ENCODE data around the gene HSD3B2. TPM values are rescaled to one million over a fixed set of nuclear protein-coding genes. Genes with fewer than 3 reads are reported as not detected.

HSD3B2 gene
- total RNA-seq, 4 donors from 2014 or later: 3.9 TPM; not detected in 3

GRCh38 chr1:119470377-119470776 is 55.4 kb downstream of the HSD3B2 start:
- no peak overlapping the region for H3K27ac ChIP-seq
- DNase-seq (ENCODE audit: low spot score in 2 of 2): no peak
- no peaks in the 10 kb centered on the region for H3K4me1 ChIP-seq
- 91 to 96% methylated on average over 3 of the region's 3 CpGs for WGBS, 2 donors
- no peaks in the 10 kb centered on the region for H3K27me3 ChIP-seq
- H3K36me3 ChIP-seq: no peaks in the 10 kb centered on the region
- TF ChIP-seq CTCF (IDR thresholded peaks at IDR 0.05) (no peak), EP300 (IDR thresholded peaks at IDR 0.05) (no peak), POLR2A (IDR thresholded peaks at IDR 0.05) (no peak)
- H3K4me3 ChIP-seq: no peak overlapping the region
- no peaks in the 10 kb centered on the region for H3K9me3 ChIP-seq

- Histone ChIP-seq H3K4me3 (no peak overlapping the region), H3K4me1 (no peaks in the 10 kb centered on the region), H3K9me3 (no peaks in the 10 kb centered on the region), H3K27ac (no peak overlapping the region), H3K36me3 (no peaks in the 10 kb centered on the region), H3K27me3 (no peaks in the 10 kb centered on the region)
- no peak for DNase-seq (ENCODE audit: low spot score in 2 of 2)
- 89 to 93% methylated on average over 7 of the region's 7 CpGs for WGBS, 2 donors
- TF ChIP-seq EP300 (IDR thresholded peaks at IDR 0.05) (no peak), POLR2A (IDR thresholded peaks at IDR 0.05) (no peak), CTCF (IDR thresholded peaks at IDR 0.05) (no peak)
Measured at GRCh38 chr1:119470958-119471357, 56.0 kb downstream of the HSD3B2 start.

- no peaks in the 10 kb centered on the region for H3K9me3 ChIP-seq
- TF ChIP-seq POLR2A (IDR thresholded peaks at IDR 0.05): no peak
- TF ChIP-seq EP300 (IDR thresholded peaks at IDR 0.05): no peak
- no peak for TF ChIP-seq CTCF (IDR thresholded peaks at IDR 0.05)
Measured at GRCh38 chr1:119471566-119471965, 56.6 kb downstream of the HSD3B2 start.

GRCh38 chr1:119472080-119472818 is 57.3 kb downstream of the HSD3B2 start:
- H3K9me3 ChIP-seq: no peaks in the 10 kb centered on the region
- H3K36me3 ChIP-seq: no peaks in the 10 kb centered on the region
- H3K27ac ChIP-seq: no peak overlapping the region
- no peaks in the 10 kb centered on the region for H3K27me3 ChIP-seq
- no peaks in the 10 kb centered on the region for H3K4me1 ChIP-seq
- H3K4me3 ChIP-seq: no peak overlapping the region
- 71 to 75% methylated on average over 5 of the region's 5 CpGs for WGBS, 2 donors
- no peak for DNase-seq (ENCODE audit: low spot score in 2 of 2)
- TF ChIP-seq CTCF (IDR thresholded peaks at IDR 0.05) (no peak), EP300 (IDR thresholded peaks at IDR 0.05) (no peak), POLR2A (IDR thresholded peaks at IDR 0.05) (no peak)

More at GRCh38 chr1:119471566-119471965, 56.6 kb downstream of the HSD3B2 start:
- 79 to 89% methylated on average over 5 of the region's 5 CpGs for WGBS, 2 donors
- H3K27me3 ChIP-seq: no peaks in the 10 kb centered on the region
- H3K27ac ChIP-seq: no peak overlapping the region
- no peak overlapping the region for H3K4me3 ChIP-seq
- no peaks in the 10 kb centered on the region for H3K36me3 ChIP-seq
- no peaks in the 10 kb centered on the region for H3K4me1 ChIP-seq
- DNase-seq (ENCODE audit: low spot score in 2 of 2): no peak

Other genes starting within 250 kb of the HSD3B2 start
- gene HAO2, start 46.4 kb upstream of the HSD3B2 start, total RNA-seq: not detected
- not detected for gene HSD3B1, start 92.1 kb downstream of the HSD3B2 start, total RNA-seq
- gene ZNF697, start 233.1 kb downstream of the HSD3B2 start, total RNA-seq: 1 to 10 TPM; 3.3 to 9.0 (median 4.9) TPM